Esophagus muscularis mucosa (tissue), 3 donors: ENCODE measurements around the gene CA12.

Source experiments
- CTCF ChIP-seq, 3 experiments: fragments of 200-600 bp in 2 of 3; fragments of 450-650 bp in 1 of 3; sonication (generic) in 2 of 3; IDR thresholded peaks; one replicate each; pipeline ENCODE4 v1.5.1; 2017 to 2019; ENCODE audit warnings: antibody characterized with exemption in 3 of 3, mild to moderate bottlenecking in 2 of 3, moderate library complexity in 1 of 3
- POLR2A ChIP-seq: fragments of 450-650 bp; IDR thresholded peaks from one replicate; pipeline ENCODE4 v1.6.1; 2017; ENCODE audit warnings: antibody characterized with exemption, moderate library complexity, mild to moderate bottlenecking, low read depth

GRCh38 chr15:63422891-63423590 is 41.4 kb upstream of the CA12 start:
- no peak for TF ChIP-seq CTCF (IDR thresholded peaks at IDR 0.05)
- TF ChIP-seq POLR2A, result no peak
